Nephron progenitor cell (in vitro differentiated cells): Measurements from ENCODE around the gene ERICH2.

ENCODE experiments used
- DNase-seq: peaks from one replicate; pipeline ENCODE4 v3.0.0; 2021
- H3K27ac Mint-ChIP-seq: 2 replicates; pipeline ENCODE4 v1.8.0; 2021; ENCODE audit warnings: mild to moderate bottlenecking, moderate library complexity, mixed read lengths
- H3K27me3 Mint-ChIP-seq: 2 replicates; pipeline ENCODE4 v1.8.0; 2021; ENCODE audit warnings: mild to moderate bottlenecking, low read depth, mixed read lengths; ENCODE audit not compliant: poor library complexity
- H3K36me3 Mint-ChIP-seq: 2 replicates; pipeline ENCODE4 v1.8.0; 2021; ENCODE audit warnings: low read depth, mixed read lengths
- H3K4me1 Mint-ChIP-seq: 2 replicates; pipeline ENCODE4 v1.8.0; 2021; ENCODE audit warnings: mixed read lengths
- H3K4me3 Mint-ChIP-seq: 2 replicates; pipeline ENCODE4 v1.8.0; 2021; ENCODE audit warnings: mild to moderate bottlenecking, moderate library complexity, mixed read lengths
- H3K9me3 Mint-ChIP-seq: 2 replicates; pipeline ENCODE4 v1.8.0; 2021; ENCODE audit warnings: mild to moderate bottlenecking, moderate library complexity, mixed read lengths
- CTCF ChIP-seq: fragments of 200-600 bp; sonication (generic); IDR thresholded peaks from 2 replicates; pipeline ENCODE4 v1.5.0; 2021; ENCODE audit warnings: antibody characterized with exemption

Gene ERICH2

DNA sequence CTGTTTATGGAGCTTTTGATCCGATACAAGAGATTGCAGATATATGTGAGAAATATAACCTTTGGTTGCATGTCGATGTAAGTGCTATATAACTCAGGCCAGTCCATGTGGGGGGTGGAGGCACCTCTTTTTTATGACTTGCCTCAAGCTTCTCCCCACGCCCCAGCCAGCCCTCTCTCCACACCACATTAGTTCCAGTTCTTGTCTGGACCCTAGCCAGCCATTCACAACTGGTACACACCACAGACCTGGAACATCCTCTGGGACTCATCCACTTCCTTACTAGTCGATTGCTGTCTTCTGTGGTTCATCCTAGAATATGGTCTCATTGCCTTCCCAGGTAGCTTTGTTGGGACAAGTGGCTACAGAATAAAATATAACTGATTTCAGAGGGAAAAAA lies 77.5 kb downstream of the ERICH2 start:
- Mint-ChIP-seq H3K9me3 (no peaks in the 10 kb centered on the region), H3K4me1 (peaks cover 10% of the 10 kb centered on the region), H3K27me3 (no peaks in the 10 kb centered on the region), H3K4me3 (no peak overlapping the region), H3K27ac (no peak overlapping the region), H3K36me3 (peaks cover 52% of the 10 kb centered on the region)
- no peak for DNase-seq
- TF ChIP-seq CTCF: no peak
